Endodermal cell (in vitro differentiated cells): ENCODE data around the gene LGALS12. TPM values are rescaled to one million over a fixed set of nuclear protein-coding genes. Genes with fewer than 3 reads are reported as not detected.

Experiments
- DNase-seq: peaks from one replicate; pipeline ENCODE4 v3.0.0-alpha.2; 2017
- H3K27ac ChIP-seq: 2 replicates; pipeline ENCODE4 v1.5.1; 2013; ENCODE audit warnings: mild to moderate bottlenecking, low read depth, low read length, moderate library complexity
- H3K27me3 ChIP-seq: 2 replicates; pipeline ENCODE4 v1.6.1; 2013; ENCODE audit warnings: mild to moderate bottlenecking, low read length, moderate library complexity; ENCODE audit not compliant: insufficient read depth, control insufficient read depth, poor library complexity, severe bottlenecking
- H3K36me3 ChIP-seq: 2 replicates; pipeline ENCODE4 v1.7.0; 2013; ENCODE audit warnings: mild to moderate bottlenecking, low read length, moderate library complexity; ENCODE audit not compliant: control insufficient read depth, insufficient read depth
- H3K4me1 ChIP-seq: one replicate; pipeline ENCODE4 v1.7.0; 2013; ENCODE audit warnings: low read length; ENCODE audit not compliant: control insufficient read depth, insufficient read depth
- H3K4me3 ChIP-seq: 2 replicates; pipeline ENCODE4 v1.5.1; 2013; ENCODE audit warnings: mild to moderate bottlenecking, low read length, moderate library complexity
- H3K9ac ChIP-seq: 2 replicates; pipeline ENCODE4 v1.6.1; 2013; ENCODE audit warnings: mild to moderate bottlenecking, low read length, moderate library complexity; ENCODE audit not compliant: poor library complexity, severe bottlenecking; ENCODE audit errors: extremely low read depth
- H3K9me3 ChIP-seq: 2 replicates; pipeline ENCODE4 v1.6.1; 2013; ENCODE audit warnings: mild to moderate bottlenecking, low read length, moderate library complexity; ENCODE audit not compliant: control insufficient read depth
- H3K27ac Mint-ChIP-seq: 2 replicates; pipeline ENCODE4 v1.8.0; 2020; ENCODE audit warnings: mixed read lengths
- H3K27me3 Mint-ChIP-seq: 2 replicates; pipeline ENCODE4 v1.8.0; 2021; ENCODE audit warnings: mild to moderate bottlenecking, mixed read lengths; ENCODE audit not compliant: insufficient read depth
- H3K36me3 Mint-ChIP-seq: 2 replicates; pipeline ENCODE4 v1.8.0; 2020; ENCODE audit warnings: low read depth, mixed read lengths
- H3K4me1 Mint-ChIP-seq: 2 replicates; pipeline ENCODE4 v1.8.0; 2020; ENCODE audit warnings: mixed read lengths
- H3K4me3 Mint-ChIP-seq: 2 replicates; pipeline ENCODE4 v1.8.0; 2020; ENCODE audit warnings: mild to moderate bottlenecking, moderate library complexity, mixed read lengths
- H3K9me3 Mint-ChIP-seq: 2 replicates; pipeline ENCODE4 v1.8.0; 2020; ENCODE audit warnings: mild to moderate bottlenecking, mixed read lengths
- CTCF ChIP-seq: fragments of 200-600 bp; sonication (generic); conservative IDR thresholded peaks from 2 replicates; pipeline ENCODE4 v1.5.0; 2021; ENCODE audit warnings: antibody characterized with exemption, mild to moderate bottlenecking
- WGBS, 2 experiments: methylation state at CpG; one replicate each; pipeline versions ENCODE4 v1.1.5 to v1.1.7; 2013; ENCODE audit warnings: missing lambda C conversion rate in 2 of 2, mixed read lengths in 1 of 2; ENCODE audit not compliant: insufficient coverage in 1 of 2, insufficient read length in 1 of 2; 5-methylcytosine and 5-hydroxymethylcytosine counted together
- total RNA-seq, 2 donors: library from RNA; stranded (reverse); fragmentation: NEBNext Ultra II Directional in 1 of 2; extraction: Animal tissue kit (Norgen Biotek cat#: 25700) in 1 of 2; gene quantifications; 2 replicates in 1 of 2; 3 replicates in 1 of 2; pipeline ENCODE4 v1.2.1, GENCODE V29; 2021

LGALS12 gene
- total RNA-seq, 2 donors from 2014 or later, result 6.7 to 15.9 TPM

GRCh38 chr11:63551889-63552266, 46.0 kb downstream of the LGALS12 start:
- Histone ChIP-seq H3K4me1 (no peaks in the 10 kb centered on the region), H3K36me3 (no peaks in the 10 kb centered on the region), H3K9ac (no peak overlapping the region), H3K27ac (no peak overlapping the region), H3K27me3 (no peaks in the 10 kb centered on the region), H3K9me3 (no peaks in the 10 kb centered on the region), H3K4me3 (no peak overlapping the region)
- H3K9me3 Mint-ChIP-seq, result peaks cover 17% of the 10 kb centered on the region
- 95 to 100% methylated on average over 3 to 6 of the region's 6 CpGs for WGBS, 2 experiments
- no peaks in the 10 kb centered on the region for H3K27me3 Mint-ChIP-seq
- no peak overlapping the region for H3K27ac Mint-ChIP-seq
- no peak overlapping the region for H3K4me3 Mint-ChIP-seq
- peaks cover 3% of the 10 kb centered on the region for H3K36me3 Mint-ChIP-seq
- H3K4me1 Mint-ChIP-seq, result peaks cover 20% of the 10 kb centered on the region
- TF ChIP-seq CTCF, result no peak
- DNase-seq, result peak; percentile 27

- H3K4me1 Mint-ChIP-seq, result peaks cover 22% of the 10 kb centered on the region
- no peak overlapping the region for H3K4me3 ChIP-seq
- no peaks in the 10 kb centered on the region for H3K4me1 ChIP-seq
- H3K9ac ChIP-seq, result no peak overlapping the region
- H3K4me3 Mint-ChIP-seq, result no peak overlapping the region
- no peak overlapping the region for H3K27ac ChIP-seq
- peaks cover 3% of the 10 kb centered on the region for H3K36me3 Mint-ChIP-seq
- WGBS, 2 experiments, result 90 to 92% methylated on average over 2 to 7 of the region's 7 CpGs
- DNase-seq, result peak; percentile 43
- H3K27me3 ChIP-seq, result no peaks in the 10 kb centered on the region
- TF ChIP-seq CTCF, result no peak
- no peaks in the 10 kb centered on the region for H3K9me3 ChIP-seq
- H3K27ac Mint-ChIP-seq, result no peak overlapping the region
- H3K9me3 Mint-ChIP-seq, result peaks cover 17% of the 10 kb centered on the region
- no peaks in the 10 kb centered on the region for H3K36me3 ChIP-seq
- no peaks in the 10 kb centered on the region for H3K27me3 Mint-ChIP-seq
Measured at GRCh38 chr11:63552921-63553320, 47.0 kb downstream of the LGALS12 start.

- Mint-ChIP-seq H3K9me3 (peaks cover 11% of the 10 kb centered on the region), H3K27me3 (no peaks in the 10 kb centered on the region), H3K4me1 (peaks cover 22% of the 10 kb centered on the region), H3K27ac (no peak overlapping the region), H3K4me3 (no peak overlapping the region), H3K36me3 (peaks cover 3% of the 10 kb centered on the region)
- no peak overlapping the region for H3K9ac ChIP-seq
- no peak overlapping the region for H3K27ac ChIP-seq
- no peaks in the 10 kb centered on the region for H3K27me3 ChIP-seq
- no peak for DNase-seq
- H3K9me3 ChIP-seq, result no peaks in the 10 kb centered on the region
- TF ChIP-seq CTCF, result no peak
- H3K4me3 ChIP-seq, result no peak overlapping the region
- no peaks in the 10 kb centered on the region for H3K36me3 ChIP-seq
- 92% methylated on average over 8 of the region's 8 CpGs; no CpG with 5 or more reads in 1 of the 2 experiments for WGBS, 2 experiments
- H3K4me1 ChIP-seq, result no peaks in the 10 kb centered on the region
Measured at GRCh38 chr11:63553759-63554158, 47.9 kb downstream of the LGALS12 start.
